Dedifferentiated amniotic fluid mesenchymal stem cell (primary cell): ENCODE results near the gene HBEGF.

ENCODE experiments used
- DNase-seq: peaks from one replicate; pipeline ENCODE4 v3.0.0-alpha.2; 2016; ENCODE audit errors: extremely low spot score

The HBEGF gene

DNA sequence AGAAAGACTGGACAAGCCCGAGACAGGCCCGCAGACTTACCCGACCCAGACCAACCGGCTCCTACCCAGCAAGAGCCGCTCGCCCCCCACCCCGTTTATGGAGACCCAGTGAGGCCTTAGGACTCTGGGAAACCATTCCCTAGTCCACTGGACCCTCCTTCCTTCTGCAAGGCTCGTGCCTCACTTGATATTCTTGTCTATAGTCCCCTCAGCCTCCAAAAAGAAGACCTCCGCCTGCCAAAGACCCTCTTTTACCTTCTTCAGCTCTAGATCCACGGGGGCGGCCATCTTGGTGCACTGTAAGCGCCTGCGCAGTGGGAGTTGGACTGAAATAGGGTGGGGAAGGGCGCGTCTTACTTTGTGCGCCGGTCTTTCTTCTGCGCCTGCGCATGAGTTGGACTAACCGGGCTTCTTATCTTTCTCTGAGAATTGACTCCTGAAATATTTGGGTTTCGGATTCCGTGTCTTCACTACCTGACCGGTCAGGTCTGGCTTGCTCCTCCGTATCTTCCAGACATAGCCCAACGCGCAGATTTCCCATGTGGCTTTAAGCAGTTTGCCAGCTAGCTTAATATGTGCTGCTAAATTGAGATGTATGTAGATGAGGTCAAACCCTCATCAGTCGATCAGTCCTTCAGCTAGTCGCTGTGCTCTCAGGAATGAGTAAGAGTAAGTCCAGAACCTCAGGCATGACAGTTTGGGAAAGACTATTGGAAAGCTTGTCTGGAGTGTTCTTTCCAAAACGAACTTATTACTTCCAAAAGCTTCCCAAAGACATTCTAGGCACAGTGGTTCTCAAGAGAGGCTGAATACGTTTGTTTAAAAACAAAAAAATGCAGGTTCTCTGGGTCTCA is 43.4 kb downstream of the HBEGF start, which contains the start of gene PFDN1:
PFDN1 (minus strand) TSS at position 316 of the 854 bp plus-strand sequence; CDS start at position 288, 28 bp downstream.
- peak; percentile 97 for DNase-seq

DNA sequence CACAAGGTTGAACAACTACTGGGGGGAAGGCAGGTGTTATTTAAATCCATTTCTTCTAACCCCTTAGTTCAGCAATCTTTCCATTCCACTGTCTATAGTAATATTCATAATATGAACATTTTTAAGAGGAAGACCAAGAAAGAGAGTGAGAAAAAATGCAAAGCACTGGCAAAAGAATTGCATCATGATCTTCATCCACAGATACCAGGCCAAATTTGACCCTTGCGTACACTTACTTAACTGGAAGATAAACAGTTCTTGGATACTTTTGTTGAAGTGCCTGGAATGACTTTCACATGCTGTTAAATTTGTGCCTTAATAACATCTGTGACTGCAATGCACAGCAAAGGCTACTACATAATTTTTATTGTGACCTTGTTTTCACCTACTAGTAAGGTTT is 45.3 kb downstream of the HBEGF start:
- DNase-seq = no peak

DNA sequence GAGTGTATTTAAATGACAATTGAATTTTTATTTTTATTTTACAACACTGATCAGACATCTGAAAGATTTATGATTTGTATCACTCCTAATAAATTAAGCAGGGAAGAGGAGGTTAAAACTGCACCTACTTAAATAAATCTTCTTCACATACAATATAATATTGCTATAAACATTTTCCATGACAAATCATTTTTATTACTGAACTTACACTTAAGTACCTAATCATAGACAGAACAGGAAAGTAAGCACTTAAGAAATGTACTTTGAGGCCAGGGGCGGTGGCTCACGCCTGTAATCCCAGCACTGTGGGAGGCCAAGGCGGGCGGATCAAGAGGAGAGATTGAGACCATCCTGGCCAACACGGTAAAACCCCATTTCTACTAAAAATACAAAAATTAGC is 47.3 kb downstream of the HBEGF start:
- no peak for DNase-seq

DNA sequence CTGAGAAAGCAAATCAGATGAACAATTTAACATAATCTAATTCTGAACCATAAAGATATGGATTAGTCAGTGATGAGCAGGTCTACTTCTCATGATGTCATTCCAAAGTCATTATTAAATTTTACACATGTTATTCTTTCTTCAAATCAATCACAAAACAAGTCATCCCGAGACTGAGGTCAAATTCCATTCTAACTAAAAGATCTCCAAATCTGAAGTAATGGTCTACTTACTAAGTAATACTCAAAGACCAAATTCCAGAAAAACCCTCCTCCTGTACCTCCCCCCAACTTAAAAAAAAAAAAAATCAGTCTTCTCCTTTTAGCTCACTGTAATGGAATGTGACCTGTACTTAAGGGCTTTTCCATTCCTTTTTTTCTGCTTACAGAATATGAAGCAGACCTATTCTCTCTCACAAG is 48.2 kb downstream of the HBEGF start:
- DNase-seq = peak; percentile 30

DNA sequence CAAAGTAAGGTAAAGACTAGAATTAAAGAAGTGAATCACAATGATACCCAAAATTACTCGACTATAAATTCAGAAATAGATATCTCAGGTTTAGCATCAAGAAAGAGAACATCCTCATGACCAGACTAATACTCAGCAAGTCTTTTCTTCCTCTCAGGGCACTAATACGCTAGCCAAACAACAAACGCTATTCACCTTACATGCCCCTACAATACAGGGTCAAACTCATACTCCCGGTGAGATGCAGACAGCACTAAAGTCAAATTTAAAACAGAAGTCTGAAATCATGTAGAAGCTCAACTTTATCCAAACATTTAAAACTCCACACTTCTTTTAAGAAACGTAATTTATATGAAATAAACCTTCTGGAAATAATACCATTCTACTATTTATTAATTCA is 49.1 kb downstream of the HBEGF start:
- no peak for DNase-seq

DNA sequence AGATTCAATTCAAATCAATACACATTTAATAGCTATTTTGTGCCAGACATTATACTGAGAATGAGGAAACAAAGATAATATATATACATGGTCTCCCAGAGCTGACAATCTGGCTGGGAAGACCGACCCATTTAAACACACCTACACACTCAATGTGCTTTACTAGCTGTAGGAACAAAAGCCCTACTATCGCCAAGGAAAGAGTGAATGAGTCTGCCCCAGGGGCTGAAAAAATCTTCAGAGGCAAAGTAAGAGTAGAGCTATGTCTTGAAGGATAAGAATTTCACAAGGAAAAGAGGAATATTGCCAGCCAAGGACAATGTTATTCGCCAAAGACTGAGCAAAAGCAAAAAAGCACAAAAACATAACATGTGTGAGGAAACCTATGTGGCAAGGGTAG is 50.1 kb downstream of the HBEGF start:
- no peak for DNase-seq

DNA sequence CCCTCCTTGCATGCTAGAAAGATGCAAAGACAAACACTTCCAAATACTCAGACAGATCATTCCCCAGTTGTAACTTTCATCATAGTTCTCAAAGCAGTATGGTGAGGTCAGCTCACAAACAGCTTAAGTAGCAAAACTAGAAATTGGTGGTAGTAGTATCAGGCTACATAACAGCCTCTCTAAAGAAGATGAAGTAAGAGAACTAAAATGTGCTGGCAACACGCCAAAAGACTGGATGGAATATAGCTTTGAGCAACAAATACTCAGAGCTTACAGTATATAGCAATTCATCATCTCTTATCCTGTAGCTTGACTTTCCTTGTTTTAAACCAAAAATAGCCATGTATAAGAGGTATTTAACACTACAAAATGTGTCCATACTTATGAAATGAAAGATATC is 51.0 kb downstream of the HBEGF start:
- DNase-seq = peak; percentile 98

DNA sequence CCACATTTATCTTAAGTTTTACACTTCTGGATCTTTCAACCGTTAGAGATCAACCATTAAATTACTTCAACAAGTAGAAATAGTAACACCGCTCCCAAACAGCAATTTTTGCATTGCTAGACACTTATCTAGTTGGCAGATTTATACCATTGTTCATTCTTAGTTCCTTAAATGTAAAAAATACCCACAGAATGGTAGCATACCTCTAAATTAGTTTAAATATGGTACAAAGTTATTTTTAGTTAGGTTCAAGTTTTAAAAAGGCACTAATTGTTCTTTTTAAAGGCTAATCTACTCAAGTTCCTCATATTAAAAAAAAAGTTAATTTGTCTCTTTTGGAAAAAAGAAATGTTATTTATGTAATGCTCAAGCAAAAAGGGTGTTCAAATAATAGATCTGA is 51.6 kb downstream of the HBEGF start:
- DNase-seq = no peak

DNA sequence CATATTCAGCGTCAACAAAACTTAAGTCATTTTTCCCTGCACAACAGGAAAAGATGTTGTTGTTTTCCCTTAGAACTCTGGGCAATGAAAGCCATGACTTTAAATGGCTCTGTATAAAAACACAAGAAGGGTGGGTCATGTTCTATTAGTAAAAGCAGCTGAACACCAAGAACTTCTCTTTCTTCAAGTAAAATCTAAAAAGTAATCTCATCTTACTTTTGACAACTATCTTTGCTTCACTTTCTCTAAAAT is 52.6 kb downstream of the HBEGF start:
- no peak for DNase-seq

DNA sequence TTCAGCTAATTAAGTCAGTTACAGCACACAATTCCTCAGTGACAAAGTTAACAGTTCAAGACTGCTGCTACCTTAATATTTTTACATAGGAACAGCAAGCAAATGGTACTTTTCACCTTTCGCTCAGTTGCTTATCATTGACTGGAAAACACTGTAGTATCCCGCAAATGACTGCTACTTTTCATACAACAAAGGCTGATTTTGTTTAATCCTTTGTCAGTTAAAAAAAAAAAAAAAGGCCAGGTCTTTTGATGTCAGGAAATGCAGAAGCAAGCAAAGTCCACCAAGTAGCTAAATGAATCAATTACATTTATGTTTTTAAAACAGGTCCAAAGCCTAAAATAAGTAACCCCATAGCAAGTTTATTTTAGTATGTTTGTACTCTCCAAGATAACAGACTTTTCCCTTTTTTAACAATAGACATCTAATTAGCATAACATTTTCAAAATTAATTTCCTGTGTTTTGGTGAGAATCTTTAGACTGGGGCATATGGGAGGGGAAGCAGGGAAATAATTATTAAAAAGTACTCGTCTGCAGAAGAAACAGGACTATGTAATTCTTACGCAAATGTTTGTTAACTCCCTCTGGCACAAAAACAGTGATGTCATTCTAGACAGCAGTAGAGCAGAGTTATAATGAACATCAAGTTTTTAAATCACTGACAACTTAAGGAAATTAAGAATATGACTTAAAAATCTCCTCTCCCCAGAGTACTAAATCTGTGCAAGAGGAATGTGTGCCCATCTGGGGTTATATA is 53.1 kb downstream of the HBEGF start:
- no peak for DNase-seq

DNA sequence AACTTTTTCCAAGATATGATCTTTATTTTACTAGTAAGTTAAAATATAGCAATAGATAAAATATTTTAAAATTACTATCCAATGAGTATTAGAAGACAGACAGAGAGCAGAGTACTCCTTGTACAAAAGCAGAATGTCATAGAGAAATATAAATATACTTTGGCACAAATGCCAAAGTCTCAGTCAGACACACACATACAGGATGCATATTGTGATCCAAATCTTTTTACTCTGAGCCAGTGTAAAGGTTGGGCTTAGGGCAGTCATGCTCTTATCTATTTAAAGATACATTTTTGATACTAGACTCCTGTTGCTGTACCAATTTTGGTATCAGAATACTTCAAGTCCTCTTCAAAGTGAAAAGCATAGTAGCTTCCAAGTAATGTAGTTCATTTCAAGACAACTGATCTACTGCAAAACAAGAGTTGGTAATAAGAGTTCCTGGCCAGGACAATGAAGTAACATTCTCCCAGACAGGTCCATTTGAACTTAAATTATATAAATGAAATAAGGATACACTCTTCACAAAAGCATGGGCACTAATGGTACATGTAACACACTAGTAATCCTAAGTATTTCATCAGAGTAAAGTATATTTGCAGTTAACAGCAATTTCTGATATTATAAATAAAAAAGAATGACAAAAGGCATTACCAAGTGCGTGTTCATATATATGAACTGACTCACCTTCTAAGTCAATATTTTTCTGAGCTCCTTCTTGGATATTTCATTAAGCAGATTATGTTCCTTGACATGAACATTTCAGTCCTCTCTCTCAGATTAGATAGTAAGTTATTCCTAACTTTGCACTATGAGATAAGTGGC is 54.0 kb downstream of the HBEGF start:
- no peak for DNase-seq

DNA sequence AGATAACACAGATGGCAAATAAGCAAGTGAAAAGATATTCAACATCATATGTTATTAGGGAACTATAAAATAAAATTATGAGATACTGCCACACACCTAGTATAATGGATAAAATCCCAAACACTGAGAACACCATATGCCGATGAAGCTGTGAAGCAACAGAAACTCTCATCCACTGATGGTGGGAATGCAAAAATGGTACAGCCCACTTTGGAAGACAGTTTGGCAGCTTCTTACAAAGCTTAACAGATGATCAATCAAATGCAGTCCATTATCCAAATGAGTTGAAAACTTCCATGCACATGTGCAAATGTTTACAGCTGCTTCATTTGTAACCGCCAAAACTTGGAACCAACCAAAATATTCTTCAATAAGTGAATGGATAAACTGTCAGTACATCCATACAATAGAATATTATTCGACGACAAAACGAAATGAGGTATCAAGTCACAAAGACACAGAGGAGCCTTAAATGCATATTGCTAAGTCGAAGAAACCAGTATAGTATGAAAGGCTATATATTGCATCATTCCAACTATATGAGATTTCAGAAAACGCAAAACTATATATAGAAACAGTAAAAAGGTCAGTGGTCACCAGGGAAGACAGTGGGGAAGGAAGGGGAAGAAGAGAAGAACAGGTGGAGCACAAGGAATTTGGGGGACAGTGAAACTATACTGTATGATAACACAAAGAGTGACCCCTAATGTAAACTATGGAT is 58.4 kb downstream of the HBEGF start:
- no peak for DNase-seq

DNA sequence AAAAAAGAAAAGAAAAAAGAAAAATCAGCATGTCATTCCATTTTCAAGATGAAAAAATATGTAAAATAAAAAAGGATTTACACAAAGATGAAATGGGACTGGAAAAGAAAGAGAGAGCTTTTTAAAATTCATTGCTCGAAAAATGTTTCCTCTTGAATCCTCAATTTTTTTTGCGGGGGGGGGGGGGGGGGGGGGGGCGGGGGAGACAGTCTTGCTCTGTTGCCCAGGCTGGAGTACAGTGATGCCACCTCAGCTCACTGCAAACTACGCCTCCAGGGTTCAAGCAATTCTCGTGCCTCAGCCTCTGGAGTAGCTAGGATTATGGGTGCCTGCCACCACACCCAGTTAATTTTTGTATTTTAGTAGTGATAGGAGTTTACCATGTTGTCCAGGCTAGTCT is 60.0 kb downstream of the HBEGF start:
- DNase-seq = no peak

DNA sequence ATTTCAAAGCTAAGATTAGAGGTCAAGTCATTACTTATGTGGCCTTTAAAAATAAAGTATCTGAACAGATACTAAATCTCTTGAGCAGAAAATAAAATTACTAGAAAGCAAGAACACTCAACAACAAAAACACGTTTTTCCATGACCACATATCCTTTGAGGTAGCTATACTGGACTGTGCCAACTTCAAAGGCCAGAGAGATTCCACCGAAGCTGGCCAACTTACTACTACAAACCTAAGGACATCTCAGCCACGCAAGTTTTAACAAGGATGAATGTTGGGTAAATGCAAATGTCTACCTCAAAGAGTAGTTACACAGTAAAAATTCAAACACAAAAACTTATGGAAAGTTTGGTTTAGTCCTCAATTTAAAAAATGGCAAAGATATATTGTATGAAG is 62.4 kb downstream of the HBEGF start:
- DNase-seq = no peak
